Spinal cord (tissue), 10 donors: ENCODE measurements around the gene KEL. TPM values are rescaled to one million over a fixed set of nuclear protein-coding genes. Genes with fewer than 3 reads are reported as not detected.

ENCODE experiments used
- DNase-seq, 6 donors: peaks; one replicate each; pipeline versions ENCODE4 v3.0.0 to v3.0.0-alpha.2; 2013 to 2015; ENCODE audit warnings: low spot score in 6 of 6, low read depth in 4 of 6
- H3K27ac ChIP-seq: one replicate; pipeline ENCODE4 v1.5.1; 2013; ENCODE audit warnings: low read depth, low read length, control low read depth
- H3K27me3 ChIP-seq: one replicate; pipeline ENCODE4 v1.6.1; 2013; ENCODE audit warnings: low read length; ENCODE audit not compliant: control insufficient read depth, insufficient read depth
- H3K36me3 ChIP-seq: one replicate; pipeline ENCODE4 v1.6.1; 2013; ENCODE audit warnings: low read length; ENCODE audit not compliant: control insufficient read depth, insufficient read depth
- H3K4me1 ChIP-seq: one replicate; pipeline ENCODE4 v1.6.1; 2013; ENCODE audit warnings: low read length; ENCODE audit not compliant: control insufficient read depth, insufficient read depth
- H3K4me3 ChIP-seq: one replicate; pipeline ENCODE4 v1.5.1; 2013; ENCODE audit warnings: low read depth, low read length, control low read depth
- H3K9me3 ChIP-seq: one replicate; pipeline ENCODE4 v1.6.1; 2013; ENCODE audit warnings: low read length; ENCODE audit not compliant: control insufficient read depth, insufficient read depth
- WGBS: methylation state at CpG from one replicate; pipeline ENCODE4 v1.1.5; 2013; ENCODE audit warnings: missing lambda C conversion rate; ENCODE audit not compliant: insufficient coverage; 5-methylcytosine and 5-hydroxymethylcytosine counted together
- polyA plus RNA-seq, 2 donors: library from polyadenylated mRNA; unstranded; fragments of 120-200 nt; gene quantifications; one replicate each; pipeline ENCODE4 v1.2.1, GENCODE V29; 2013; ENCODE audit not compliant: insufficient read length in 2 of 2
- total RNA-seq, 2 donors: library from RNA; depleted of rRNA in 1 of 2; stranded (reverse); fragments of 120-200 nt in 1 of 2; fragments of >200 nt in 1 of 2; gene quantifications; one replicate each; pipeline versions ENCODE4 v1.2.3 to v1.2.4, GENCODE V29; 2013 to 2014
- donor health status: healthy.

The KEL gene
- total and polyA plus RNA-seq, 4 donors, result 0.60 to 3.4 (median 1.3) TPM

DNA sequence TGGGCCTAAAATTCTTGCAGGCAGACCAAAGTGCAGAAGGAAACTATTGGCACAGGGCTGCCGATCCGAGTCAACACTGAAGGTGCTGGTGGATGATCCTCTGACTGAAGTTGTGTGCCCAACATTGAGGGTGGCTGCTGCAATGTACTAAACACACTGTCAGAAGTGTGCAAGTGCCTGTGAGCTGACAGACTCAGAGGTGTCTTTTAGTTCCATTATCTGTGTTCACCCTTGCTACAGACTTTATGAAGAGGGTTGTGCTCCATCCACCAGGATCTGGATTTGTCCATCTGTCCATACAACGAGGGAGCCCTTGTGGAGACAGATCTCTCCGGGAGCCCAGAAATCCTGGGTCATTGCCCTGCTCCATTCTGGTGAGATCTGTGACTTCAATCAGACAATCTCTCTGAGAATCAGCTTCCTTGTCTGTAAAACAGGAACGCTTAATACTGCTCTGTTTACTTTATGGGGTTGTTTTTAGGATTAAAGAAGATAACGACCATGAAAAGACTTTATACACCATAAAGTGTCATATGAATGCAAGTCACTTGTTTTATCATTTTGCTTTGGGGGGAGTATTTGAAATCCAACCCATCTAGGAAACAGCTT lies 67.1 kb downstream of the KEL start:
- no peak for DNase-seq
- WGBS, result 82% methylated on average over 4 of the region's 6 CpGs
- no peaks in the 10 kb centered on the region for H3K36me3 ChIP-seq
- no peaks in the 10 kb centered on the region for H3K4me1 ChIP-seq
- H3K27ac ChIP-seq, result no peak overlapping the region
- no peak overlapping the region for H3K4me3 ChIP-seq
- H3K9me3 ChIP-seq, result no peaks in the 10 kb centered on the region
- H3K27me3 ChIP-seq, result no peaks in the 10 kb centered on the region

DNA sequence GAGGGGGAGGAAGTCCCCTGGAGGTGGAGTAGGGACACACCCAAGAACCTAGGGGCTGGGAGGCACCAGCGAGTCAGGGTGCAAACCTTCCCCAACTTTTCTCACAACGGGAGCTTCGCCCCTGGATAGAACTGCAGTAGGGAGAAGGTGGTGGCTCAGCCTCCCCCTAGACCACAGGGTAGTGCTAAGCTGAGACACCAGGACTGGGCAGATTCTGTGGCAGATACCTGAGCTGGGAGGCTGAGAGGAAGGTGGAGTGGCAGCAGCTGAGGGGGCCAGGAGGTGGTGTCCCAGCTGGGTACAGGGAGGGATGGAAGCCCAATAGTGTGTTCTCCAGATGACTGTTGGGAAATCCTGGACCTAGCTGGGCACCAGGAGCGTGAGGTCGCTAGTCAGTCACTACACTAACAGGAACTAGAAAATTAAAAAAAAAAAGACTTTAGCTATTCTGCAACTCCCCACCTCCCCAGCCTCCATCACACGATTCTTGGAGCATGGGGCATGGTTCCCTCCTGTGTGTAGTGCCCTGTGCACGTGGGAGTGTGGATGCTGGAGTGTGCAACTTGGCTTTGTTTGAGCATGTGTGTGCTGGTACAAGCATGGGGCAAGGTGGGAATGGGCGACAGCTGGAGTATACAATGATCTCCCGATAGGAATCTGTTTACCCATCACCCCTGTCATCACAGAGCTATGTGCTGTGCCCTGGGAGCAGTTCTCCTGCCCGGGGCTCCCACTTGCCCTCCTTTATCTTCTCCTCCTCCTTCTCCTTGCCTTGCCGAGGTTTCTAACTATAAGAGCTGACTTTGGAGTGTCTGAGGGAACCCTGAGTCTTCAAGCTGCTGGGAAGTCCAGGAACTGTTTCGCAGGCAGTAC lies 67.8 kb downstream of the KEL start:
- DNase-seq, result no peak
- H3K27me3 ChIP-seq, result no peaks in the 10 kb centered on the region

DNA sequence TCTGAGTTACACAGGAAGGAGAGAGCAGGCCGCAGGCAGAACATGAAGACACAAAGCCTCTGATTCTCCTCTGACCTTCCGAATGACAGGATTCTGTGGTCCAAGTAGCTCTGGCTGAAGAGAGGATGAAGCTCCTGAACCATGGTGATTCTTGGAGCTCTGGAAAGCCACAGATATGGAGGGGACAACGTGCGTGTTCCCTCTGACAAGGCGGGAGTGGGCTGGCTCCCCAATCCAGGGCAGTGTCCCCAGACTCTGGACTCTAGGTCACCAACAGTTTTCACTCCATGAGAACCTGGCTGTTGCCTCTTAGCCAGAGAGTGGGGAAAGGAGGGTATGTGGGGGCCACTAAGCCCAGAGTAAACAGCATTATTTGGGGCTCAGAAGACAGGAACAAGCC lies 69.2 kb downstream of the KEL start:
- H3K4me1 ChIP-seq, result no peaks in the 10 kb centered on the region
- no peak overlapping the region for H3K4me3 ChIP-seq
- DNase-seq, result no peak
- 92% methylated on average over 5 of the region's 5 CpGs for WGBS
- H3K27me3 ChIP-seq, result no peaks in the 10 kb centered on the region
- H3K27ac ChIP-seq, result no peak overlapping the region
- H3K36me3 ChIP-seq, result no peaks in the 10 kb centered on the region
- H3K9me3 ChIP-seq, result no peaks in the 10 kb centered on the region

More for the DNA sequence above, 67.8 kb downstream of the KEL start:
- no peaks in the 10 kb centered on the region for H3K36me3 ChIP-seq
- no peak overlapping the region for H3K4me3 ChIP-seq
- 80% methylated on average over 2 of the region's 12 CpGs for WGBS
- H3K9me3 ChIP-seq, result no peaks in the 10 kb centered on the region
- H3K27ac ChIP-seq, result no peak overlapping the region
- H3K4me1 ChIP-seq, result no peaks in the 10 kb centered on the region

- H3K27me3 ChIP-seq, result no peaks in the 10 kb centered on the region
- H3K4me1 ChIP-seq, result no peaks in the 10 kb centered on the region
- H3K9me3 ChIP-seq, result no peaks in the 10 kb centered on the region
- DNase-seq, result no peak
- H3K36me3 ChIP-seq, result no peaks in the 10 kb centered on the region
- no peak overlapping the region for H3K27ac ChIP-seq
- 76% methylated on average over 4 of the region's 10 CpGs for WGBS
- H3K4me3 ChIP-seq, result no peak overlapping the region
These were observed 70.6 kb downstream of the KEL start for GRCh38 chr7:142891490-142892082.

Other genes starting within 250 kb of the KEL start
- not detected for gene PRSS1, start 212.9 kb downstream of the KEL start, total RNA-seq
- under 1 TPM; 0.43 to 0.89 TPM for gene PRSS1, start 212.9 kb downstream of the KEL start, polyA plus RNA-seq
- gene PRSS2, start 191.4 kb downstream of the KEL start, total RNA-seq, result not detected
- gene PRSS2, start 191.4 kb downstream of the KEL start, polyA plus RNA-seq, result not detected
- gene EPHB6, start 107.3 kb downstream of the KEL start, total RNA-seq, result 10 to 100 TPM; 15.6 to 20.3 TPM
- 10 to 100 TPM; 47.4 to 54.6 TPM for gene EPHB6, start 107.3 kb downstream of the KEL start, polyA plus RNA-seq
- under 1 TPM; 0.10 to 0.66 TPM for gene TRPV6, start 76.6 kb downstream of the KEL start, total RNA-seq
- 1 to 10 TPM; 1.2 to 1.5 TPM for gene TRPV6, start 76.6 kb downstream of the KEL start, polyA plus RNA-seq
- gene TRPV5, start 28.6 kb downstream of the KEL start, total RNA-seq, result under 1 TPM in 1 of 2 donors, not detected in 1; 0.11 TPM
- under 1 TPM in 1 of 2 donors, not detected in 1; 0.24 TPM for gene TRPV5, start 28.6 kb downstream of the KEL start, polyA plus RNA-seq
- not detected for gene LLCFC1, start 22.9 kb downstream of the KEL start, total RNA-seq
- gene LLCFC1, start 22.9 kb downstream of the KEL start, polyA plus RNA-seq, result under 1 TPM in 1 of 2 donors, not detected in 1; 0.38 TPM
- gene OR9A2, start 64.8 kb upstream of the KEL start, total RNA-seq, result under 1 TPM; 0.28 to 0.50 TPM
- not detected for gene OR9A2, start 64.8 kb upstream of the KEL start, polyA plus RNA-seq
- gene OR6V1, start 90.0 kb upstream of the KEL start, total RNA-seq, result not detected
- not detected for gene OR6V1, start 90.0 kb upstream of the KEL start, polyA plus RNA-seq
- not detected for gene PIP, start 169.7 kb upstream of the KEL start, total RNA-seq
- gene PIP, start 169.7 kb upstream of the KEL start, polyA plus RNA-seq, result not detected
- gene TAS2R39, start 221.1 kb upstream of the KEL start, total RNA-seq, result not detected
- not detected for gene TAS2R39, start 221.1 kb upstream of the KEL start, polyA plus RNA-seq